ENCODE measurements around the gene NSUN4.
"Not testable (repeated sequence)": the region's sequence is repeated elsewhere in the genome, so short reads cannot be mapped to it uniquely, and the experiment has no call there.

NSUN4 gene

DNA sequence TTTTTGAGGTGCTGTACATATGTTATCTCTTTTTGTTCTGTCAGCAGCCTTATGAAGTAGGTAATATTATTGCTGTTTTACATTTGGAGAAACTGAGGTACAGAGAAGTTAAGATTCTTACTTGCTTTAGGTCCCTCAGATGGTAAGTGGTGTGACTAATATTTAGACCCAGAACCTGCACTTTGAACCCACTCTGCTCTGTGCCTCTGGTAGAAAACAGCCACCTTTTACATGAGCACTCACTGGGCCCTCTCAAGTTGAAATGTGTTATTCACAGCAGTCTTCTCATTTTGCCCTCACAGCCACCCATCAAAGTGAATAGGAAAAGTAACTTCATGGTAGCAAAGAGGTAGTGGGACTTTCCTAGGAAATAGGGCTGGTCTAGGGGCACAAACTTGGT is 4.7 kb downstream of the NSUN4 start:
- no peaks in the 10 kb centered on the region for H3K27me3 ChIP-seq (ENCODE audit: low read depth, low read length)
- no peak overlapping the region for H2AFZ ChIP-seq (ENCODE audit: low read depth, low read length)
- H3K79me2 ChIP-seq (ENCODE audit: low read length) = peaks cover 34% of the 10 kb centered on the region
- H3K4me1 ChIP-seq (ENCODE audit: low read length) = peaks cover 8% of the 10 kb centered on the region; the same call in 1 of the 2 replicates
- no peaks in the 10 kb centered on the region for H4K20me1 ChIP-seq (ENCODE audit: insufficient read depth, low read length)
- peaks cover 24% of the 10 kb centered on the region for H3K36me3 ChIP-seq (replicated peaks; ENCODE audit: low read depth, low read length)
- H3K4me3 ChIP-seq (ENCODE audit: low read length) = no peak overlapping the region
- no peaks in the 10 kb centered on the region for H3K9me3 ChIP-seq (ENCODE audit: insufficient read depth, low read length)
- TF ChIP-seq EZH2phosphoT487 (IDR thresholded peaks at IDR 0.05; ENCODE audit: low read depth) = no peak
- TF ChIP-seq, protein P1, sequence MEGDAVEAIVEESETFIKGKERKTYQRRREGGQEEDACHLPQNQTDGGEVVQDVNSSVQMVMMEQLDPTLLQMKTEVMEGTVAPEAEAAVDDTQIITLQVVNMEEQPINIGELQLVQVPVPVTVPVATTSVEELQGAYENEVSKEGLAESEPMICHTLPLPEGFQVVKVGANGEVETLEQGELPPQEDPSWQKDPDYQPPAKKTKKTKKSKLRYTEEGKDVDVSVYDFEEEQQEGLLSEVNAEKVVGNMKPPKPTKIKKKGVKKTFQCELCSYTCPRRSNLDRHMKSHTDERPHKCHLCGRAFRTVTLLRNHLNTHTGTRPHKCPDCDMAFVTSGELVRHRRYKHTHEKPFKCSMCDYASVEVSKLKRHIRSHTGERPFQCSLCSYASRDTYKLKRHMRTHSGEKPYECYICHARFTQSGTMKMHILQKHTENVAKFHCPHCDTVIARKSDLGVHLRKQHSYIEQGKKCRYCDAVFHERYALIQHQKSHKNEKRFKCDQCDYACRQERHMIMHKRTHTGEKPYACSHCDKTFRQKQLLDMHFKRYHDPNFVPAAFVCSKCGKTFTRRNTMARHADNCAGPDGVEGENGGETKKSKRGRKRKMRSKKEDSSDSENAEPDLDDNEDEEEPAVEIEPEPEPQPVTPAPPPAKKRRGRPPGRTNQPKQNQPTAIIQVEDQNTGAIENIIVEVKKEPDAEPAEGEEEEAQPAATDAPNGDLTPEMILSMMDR (IDR thresholded peaks at IDR 0.05; ENCODE audit: low read depth, low read length) = no peak
- no peak overlapping the region for H3K27ac ChIP-seq (ENCODE audit: low read length)
- no peak overlapping the region for H3K4me2 ChIP-seq (ENCODE audit: low read length)
- no peak overlapping the region for H3K9ac ChIP-seq (ENCODE audit: low read length)

GRCh38 chr1:46352363-46352762 is 11.8 kb downstream of the NSUN4 start:
- no peaks in the 10 kb centered on the region for H3K9me3 ChIP-seq (ENCODE audit: insufficient read depth, low read length)
- no peak overlapping the region for H3K4me2 ChIP-seq (ENCODE audit: low read length)
- no peak for TF ChIP-seq EZH2phosphoT487 (IDR thresholded peaks at IDR 0.05; ENCODE audit: low read depth)
- TF ChIP-seq, protein P1 (IDR thresholded peaks at IDR 0.05; ENCODE audit: low read depth, low read length) = no peak
- H3K27ac ChIP-seq (ENCODE audit: low read length) = no peak overlapping the region
- H3K4me1 ChIP-seq (ENCODE audit: low read length) = no peaks in the 10 kb centered on the region
- no peak overlapping the region for H3K9ac ChIP-seq (ENCODE audit: low read length)
- H3K36me3 ChIP-seq (replicated peaks; ENCODE audit: low read depth, low read length) = peaks cover 31% of the 10 kb centered on the region
- H3K79me2 ChIP-seq (ENCODE audit: low read length) = no peaks in the 10 kb centered on the region
- H2AFZ ChIP-seq (ENCODE audit: low read depth, low read length) = no peak overlapping the region
- no peak overlapping the region for H3K4me3 ChIP-seq (ENCODE audit: low read length)
- no peaks in the 10 kb centered on the region for H3K27me3 ChIP-seq (ENCODE audit: low read depth, low read length)
- H4K20me1 ChIP-seq (ENCODE audit: insufficient read depth, low read length) = no peaks in the 10 kb centered on the region

- H2AFZ ChIP-seq (ENCODE audit: low read depth, low read length); H3K9ac ChIP-seq (ENCODE audit: low read length); H3K79me2 ChIP-seq (ENCODE audit: low read length); H3K27ac ChIP-seq (ENCODE audit: low read length); H3K4me1 ChIP-seq (ENCODE audit: low read length); H4K20me1 ChIP-seq (ENCODE audit: insufficient read depth, low read length); H3K27me3 ChIP-seq (ENCODE audit: low read depth, low read length); H3K4me3 ChIP-seq (ENCODE audit: low read length); H3K4me2 ChIP-seq (ENCODE audit: low read length); H3K9me3 ChIP-seq (ENCODE audit: insufficient read depth, low read length): not testable (repeated sequence)
- H3K36me3 ChIP-seq (replicated peaks; ENCODE audit: low read depth, low read length) = peaks cover 21% of the 10 kb centered on the region
These were observed 15.3 kb downstream of the NSUN4 start for GRCh38 chr1:46355920-46356319.

GRCh38 chr1:46362158-46362557 is 21.6 kb downstream of the NSUN4 start:
- no peak overlapping the region for H3K4me3 ChIP-seq (ENCODE audit: low read length)
- no peaks in the 10 kb centered on the region for H3K27me3 ChIP-seq (ENCODE audit: low read depth, low read length)
- H4K20me1 ChIP-seq (ENCODE audit: insufficient read depth, low read length) = no peaks in the 10 kb centered on the region
- H2AFZ ChIP-seq (ENCODE audit: low read depth, low read length) = no peak overlapping the region
- H3K36me3 ChIP-seq (replicated peaks; ENCODE audit: low read depth, low read length) = peaks cover 31% of the 10 kb centered on the region
- H3K4me1 ChIP-seq (ENCODE audit: low read length) = no peaks in the 10 kb centered on the region
- H3K27ac ChIP-seq (ENCODE audit: low read length) = no peak overlapping the region
- no peak overlapping the region for H3K4me2 ChIP-seq (ENCODE audit: low read length)
- H3K79me2 ChIP-seq (ENCODE audit: low read length) = no peaks in the 10 kb centered on the region
- no peaks in the 10 kb centered on the region for H3K9me3 ChIP-seq (ENCODE audit: insufficient read depth, low read length)
- no peak for TF ChIP-seq EZH2phosphoT487 (IDR thresholded peaks at IDR 0.05; ENCODE audit: low read depth)
- TF ChIP-seq, protein P1 (IDR thresholded peaks at IDR 0.05; ENCODE audit: low read depth, low read length) = no peak
- no peak overlapping the region for H3K9ac ChIP-seq (ENCODE audit: low read length)

DNA sequence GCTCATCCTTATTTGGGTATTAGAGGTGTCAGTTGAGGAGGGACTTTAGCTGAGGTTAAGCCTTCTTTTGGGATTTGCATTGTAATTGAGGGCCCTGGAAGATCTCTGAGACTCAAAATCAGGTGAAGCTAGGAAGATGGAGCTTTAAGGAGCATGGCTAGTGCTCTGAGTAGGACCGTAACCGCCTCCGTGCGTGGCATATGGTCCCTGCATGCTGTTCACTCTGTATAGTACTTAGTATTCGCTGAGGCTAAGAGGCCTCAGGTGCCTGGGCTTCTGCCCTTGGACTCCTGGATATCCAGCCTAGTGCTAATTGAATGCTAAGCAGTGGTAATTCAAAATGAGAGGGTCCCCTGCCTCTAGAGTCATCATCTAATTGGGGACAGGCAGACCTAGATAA is 22.5 kb downstream of the NSUN4 start:
- H2AFZ ChIP-seq (ENCODE audit: low read depth, low read length) = no peak overlapping the region
- H3K4me2 ChIP-seq (ENCODE audit: low read length) = no peak overlapping the region
- H3K4me1 ChIP-seq (ENCODE audit: low read length) = no peaks in the 10 kb centered on the region
- no peaks in the 10 kb centered on the region for H3K9me3 ChIP-seq (ENCODE audit: insufficient read depth, low read length)
- H3K4me3 ChIP-seq (ENCODE audit: low read length) = no peak overlapping the region
- H3K27me3 ChIP-seq (ENCODE audit: low read depth, low read length) = no peaks in the 10 kb centered on the region
- TF ChIP-seq, protein P1 (IDR thresholded peaks at IDR 0.05; ENCODE audit: low read depth, low read length) = no peak
- TF ChIP-seq EZH2phosphoT487 (IDR thresholded peaks at IDR 0.05; ENCODE audit: low read depth) = no peak
- H3K36me3 ChIP-seq (replicated peaks; ENCODE audit: low read depth, low read length) = peaks cover 29% of the 10 kb centered on the region
- H3K27ac ChIP-seq (ENCODE audit: low read length) = no peak overlapping the region
- no peak overlapping the region for H3K9ac ChIP-seq (ENCODE audit: low read length)
- H4K20me1 ChIP-seq (ENCODE audit: insufficient read depth, low read length) = no peaks in the 10 kb centered on the region
- H3K79me2 ChIP-seq (ENCODE audit: low read length) = no peaks in the 10 kb centered on the region

Measured in OCI-LY3 (cell line).